Fibroblast of lung (primary cell): Measurements from ENCODE around the gene WDR86. TPM values are rescaled to one million over a fixed set of nuclear protein-coding genes. Genes with fewer than 3 reads are reported as not detected.

ENCODE experiments used
- DNase-seq, 2 donors: peaks; one replicate each; pipeline versions ENCODE4 v3.0.0 to v3.0.0-alpha.2; 2010; ENCODE audit warnings: low read depth in 2 of 2
- H2AFZ ChIP-seq: 2 replicates; pipeline ENCODE4 v1.5.1; 2012; ENCODE audit warnings: low read length, control low read depth, inconsistent platforms
- H3K27ac ChIP-seq: 2 replicates; pipeline ENCODE4 v1.5.1; 2011; ENCODE audit warnings: low read length, control low read depth; ENCODE audit not compliant: insufficient read depth
- H3K27me3 ChIP-seq: 2 replicates; pipeline ENCODE4 v1.5.1; 2011; ENCODE audit warnings: mild to moderate bottlenecking, low read length; ENCODE audit not compliant: control insufficient read depth, insufficient read depth
- H3K36me3 ChIP-seq: 2 replicates; pipeline ENCODE4 v1.5.1; 2011; ENCODE audit warnings: low read length; ENCODE audit not compliant: control insufficient read depth, insufficient read depth
- H3K4me1 ChIP-seq: 2 replicates; pipeline ENCODE4 v1.5.1; 2011; ENCODE audit warnings: low read length; ENCODE audit not compliant: control insufficient read depth, insufficient read depth; ENCODE audit errors: extremely low read depth
- H3K4me2 ChIP-seq: 2 replicates; pipeline ENCODE4 v1.5.1; 2011; ENCODE audit warnings: low read length, control low read depth; ENCODE audit not compliant: insufficient read depth; ENCODE audit errors: extremely low read depth
- H3K4me3 ChIP-seq, 4 experiments: fragments of 200-600 bp in 1 of 4; sonication (generic) in 1 of 4; replicated peaks in 1 of 4; 2 replicates each; pipeline ENCODE4 v1.5.1; 2011 to 2016; ENCODE audit warnings: low read length in 4 of 4, low read depth in 3 of 4, mild to moderate bottlenecking in 3 of 4, control low read depth in 2 of 4, inconsistent platforms in 1 of 4, mixed read lengths in 1 of 4; ENCODE audit not compliant: insufficient read depth in 1 of 4; ENCODE audit errors: control extremely low read depth in 1 of 4
- H3K79me2 ChIP-seq: 2 replicates; pipeline ENCODE4 v1.5.1; 2012; ENCODE audit warnings: mild to moderate bottlenecking, low read length, inconsistent platforms; ENCODE audit not compliant: control insufficient read depth, insufficient read depth
- H3K9ac ChIP-seq: 2 replicates; pipeline ENCODE4 v1.5.1; 2011; ENCODE audit warnings: mild to moderate bottlenecking, low read length, control low read depth; ENCODE audit not compliant: insufficient read depth
- H3K9me3 ChIP-seq: 2 replicates; pipeline ENCODE4 v1.5.1; 2012; ENCODE audit warnings: low read depth, low read length; ENCODE audit not compliant: control insufficient read depth, insufficient read depth
- H4K20me1 ChIP-seq: 2 replicates; pipeline ENCODE4 v1.5.1; 2011; ENCODE audit warnings: low read length; ENCODE audit not compliant: control insufficient read depth, insufficient read depth; ENCODE audit errors: extremely low read depth
- CTCF ChIP-seq, 2 donors: IDR thresholded peaks in 1 of 2; conservative IDR thresholded peaks in 1 of 2; 1 replicate in 1 of 2; 2 replicates in 1 of 2; pipeline ENCODE4 v1.5.1; 2011 to 2012; ENCODE audit warnings: low read length in 2 of 2, control low read depth in 1 of 2, inconsistent platforms in 1 of 2, low read depth in 1 of 2, mild to moderate bottlenecking in 1 of 2
- EZH2 ChIP-seq: IDR thresholded peaks from 2 replicates; pipeline ENCODE4 v1.5.1; 2012; ENCODE audit warnings: low read length, control low read depth, mild to moderate bottlenecking; ENCODE audit errors: missing control alignments
- polyA plus RNA-seq, 2 donors: library from polyadenylated mRNA; depleted of rRNA in 1 of 2; stranded (reverse) in 1 of 2; unstranded in 1 of 2; fragments of >200 nt; gene quantifications; 2 replicates each; pipeline ENCODE4 v1.2.1, GENCODE V29; 2011 to 2012; ENCODE audit warnings: missing spikeins in 1 of 2
- total RNA-seq: library from RNA; depleted of rRNA; stranded (reverse); fragments of >200 nt; gene quantifications from 2 replicates; pipeline ENCODE4 v1.2.1, GENCODE V29; 2014

The WDR86 gene
- total and polyA plus RNA-seq, 2 donors (not counting 1 experiment from before 2014, with no cell fraction given): 0.33 TPM; not detected in 1

GRCh38 chr7:151379193-151379520 lies 30.7 kb downstream of the WDR86 start:
- H3K79me2 ChIP-seq: no peaks in the 10 kb centered on the region
- no peak for DNase-seq
- H4K20me1 ChIP-seq: no peaks in the 10 kb centered on the region
- no peak overlapping the region for H3K4me2 ChIP-seq
- no peak overlapping the region for H3K4me3 ChIP-seq
- no peaks in the 10 kb centered on the region for H3K36me3 ChIP-seq
- TF ChIP-seq CTCF (conservative IDR thresholded peaks at IDR 0.05 in 1 of 2, IDR thresholded peaks at IDR 0.05 in 1 of 2; ENCODE audit: low read depth in 1 of 2, low read length in 2 of 2) (no peak), EZH2 (no peak)
- H3K27me3 ChIP-seq: peaks cover 14% of the 10 kb centered on the region
- H3K4me1 ChIP-seq: no peaks in the 10 kb centered on the region
- H3K9me3 ChIP-seq: no peaks in the 10 kb centered on the region
- no peak overlapping the region for H2AFZ ChIP-seq
- H3K27ac ChIP-seq: no peak overlapping the region
- H3K9ac ChIP-seq: no peak overlapping the region

GRCh38 chr7:151378496-151379192 lies 31.2 kb downstream of the WDR86 start:
- TF ChIP-seq EZH2 (no peak), CTCF (conservative IDR thresholded peaks at IDR 0.05 in 1 of 2, IDR thresholded peaks at IDR 0.05 in 1 of 2; ENCODE audit: low read depth in 1 of 2, low read length in 2 of 2) (no peak)
- no peak for DNase-seq
- no peak overlapping the region for H3K4me2 ChIP-seq
- H3K79me2 ChIP-seq: no peaks in the 10 kb centered on the region
- H3K36me3 ChIP-seq: no peaks in the 10 kb centered on the region
- H3K27me3 ChIP-seq: peaks cover 14% of the 10 kb centered on the region
- H2AFZ ChIP-seq: no peak overlapping the region
- H4K20me1 ChIP-seq: no peaks in the 10 kb centered on the region
- no peaks in the 10 kb centered on the region for H3K9me3 ChIP-seq
- H3K9ac ChIP-seq: no peak overlapping the region
- H3K27ac ChIP-seq: no peak overlapping the region
- no peak overlapping the region for H3K4me3 ChIP-seq
- no peaks in the 10 kb centered on the region for H3K4me1 ChIP-seq

- Histone ChIP-seq H3K36me3 (no peaks in the 10 kb centered on the region), H4K20me1 (no peaks in the 10 kb centered on the region), H3K4me3 (no peak overlapping the region), H3K9me3 (no peaks in the 10 kb centered on the region), H2AFZ (no peak overlapping the region), H3K27me3 (peaks cover 14% of the 10 kb centered on the region), H3K4me1 (no peaks in the 10 kb centered on the region), H3K27ac (no peak overlapping the region), H3K9ac (no peak overlapping the region), H3K79me2 (no peaks in the 10 kb centered on the region), H3K4me2 (no peak overlapping the region)
- DNase-seq: no peak
- TF ChIP-seq EZH2: no peak
- TF ChIP-seq CTCF (conservative IDR thresholded peaks at IDR 0.05 in 1 of 2, IDR thresholded peaks at IDR 0.05 in 1 of 2; ENCODE audit: low read depth in 1 of 2, low read length in 2 of 2): no peak
Observed at GRCh38 chr7:151378011-151378410, 31.8 kb downstream of the WDR86 start.
